HG02623 (cell line): ENCODE data around the gene PKIG.

Experiments
- ATAC-seq: cut with Tn5 transposase; IDR thresholded peaks from one replicate; pipeline ENCODE4 v1.9.1; 2021; ENCODE audit warnings: moderate library complexity; ENCODE audit not compliant: unreplicated experiment

PKIG gene

GRCh38 chr20:44656448-44656847 is 74.1 kb downstream of the PKIG start:
- no peak for ATAC-seq

GRCh38 chr20:44657875-44658274 is 75.5 kb downstream of the PKIG start:
- ATAC-seq, result no peak

GRCh38 chr20:44658810-44659209 is 76.4 kb downstream of the PKIG start:
- ATAC-seq, result no peak

- no peak for ATAC-seq
Measured at GRCh38 chr20:44659931-44660330, 77.6 kb downstream of the PKIG start.

- no peak for ATAC-seq
Measured at GRCh38 chr20:44660581-44660980, 78.2 kb downstream of the PKIG start.

DNA sequence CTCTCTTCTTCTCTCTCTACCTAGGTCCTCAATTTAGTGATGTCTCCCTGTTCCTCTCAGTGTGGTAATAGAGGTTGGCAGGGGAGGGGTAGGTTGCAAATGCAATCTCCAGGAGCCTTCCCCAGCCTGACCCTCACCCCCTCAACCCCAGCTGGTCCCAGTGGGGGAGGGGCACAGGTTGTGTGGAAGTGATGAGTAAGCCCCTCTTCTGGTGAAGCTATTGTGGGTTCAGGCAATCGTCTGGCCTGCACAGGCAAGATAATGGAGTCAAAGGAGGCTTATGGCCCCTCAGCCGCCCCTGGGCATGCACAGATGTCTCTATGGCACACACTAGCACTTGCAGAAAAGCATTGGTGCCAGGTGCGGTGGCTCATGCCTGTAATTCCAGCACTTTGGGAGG is 79.9 kb downstream of the PKIG start:
- no peak for ATAC-seq

- no peak for ATAC-seq
Measured at GRCh38 chr20:44664131-44664530, 81.8 kb downstream of the PKIG start.

DNA sequence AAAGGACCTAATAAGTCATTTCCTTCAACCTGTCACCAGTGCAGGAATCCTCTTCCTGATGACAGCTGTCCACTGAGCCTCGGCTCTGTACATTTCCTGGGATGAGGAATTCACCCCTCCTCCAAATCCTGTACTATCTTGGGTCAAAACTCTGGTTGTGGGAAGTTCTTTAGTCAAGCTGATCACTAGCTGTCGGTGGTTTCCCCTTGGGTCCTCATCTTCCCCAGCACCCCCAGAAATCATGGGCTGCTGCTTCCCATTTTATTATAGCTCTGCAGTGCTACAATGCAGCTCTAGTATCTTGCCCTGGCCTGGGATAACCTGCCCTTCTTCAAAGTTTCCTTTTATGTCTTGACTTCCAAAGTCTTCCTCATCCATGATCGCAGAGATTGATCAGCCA is 83.7 kb downstream of the PKIG start:
- ATAC-seq, result no peak
